ENCODE results near the gene PLA2G4B. TPM values are rescaled to one million over a fixed set of nuclear protein-coding genes. Genes with fewer than 3 reads are reported as not detected.

The PLA2G4B gene
- total RNA-seq, 1 experiment from 2014 or later = 3.7 TPM

GRCh38 chr15:41887893-41888292 lies 49.2 kb downstream of the PLA2G4B start:
- Histone ChIP-seq H3K4me2 (ENCODE audit: insufficient read depth, insufficient read length, low read length) (no peak overlapping the region), H3K27ac (ENCODE audit: insufficient read length, low read depth, low read length) (no peak overlapping the region), H3K23me2 (ENCODE audit: insufficient read length, low read depth, low read length, poor library complexity, severe bottlenecking) (no peaks in the 10 kb centered on the region), H3K27me3 (ENCODE audit: insufficient read depth, low read length) (no peaks in the 10 kb centered on the region; the same call in 1 of the 2 replicates), H3T11ph (ENCODE audit: low read length) (no peak overlapping the region), H3K9me3 (ENCODE audit: control insufficient read depth, low read depth, low read length) (no peaks in the 10 kb centered on the region), H2BK120ac (ENCODE audit: low read depth, low read length, poor library complexity, severe bottlenecking) (no peak overlapping the region), H2BK15ac (ENCODE audit: low read depth, low read length) (no peak overlapping the region), H3K18ac (ENCODE audit: insufficient read length, low read depth, low read length) (no peak overlapping the region), H3K23ac (ENCODE audit: insufficient read length, low read depth, low read length) (no peak overlapping the region), H3K4me1 (ENCODE audit: insufficient read depth, low read length) (no peaks in the 10 kb centered on the region), H3K79me2 (ENCODE audit: insufficient read depth, low read length) (no peaks in the 10 kb centered on the region), H2BK5ac (ENCODE audit: insufficient read length, low read length) (no peak overlapping the region), H2AFZ (ENCODE audit: low read length) (no peak overlapping the region), H4K8ac (replicated peaks; ENCODE audit: insufficient read length, low read depth, low read length) (no peak overlapping the region), H4K5ac (ENCODE audit: insufficient read length, low read depth, low read length) (no peak overlapping the region), H4K20me1 (ENCODE audit: control insufficient read depth, insufficient read depth, insufficient read length) (no peaks in the 10 kb centered on the region), H3K56ac (ENCODE audit: insufficient read length, low read depth, low read length) (no peak overlapping the region), H3K79me1 (ENCODE audit: insufficient read depth, low read depth, low read length, poor library complexity, severe bottlenecking) (no peaks in the 10 kb centered on the region), H4K91ac (ENCODE audit: insufficient read length, low read depth, low read length) (no peak overlapping the region), H2AK5ac (ENCODE audit: insufficient read length, low read length) (no peak overlapping the region), H3K4ac (ENCODE audit: low read depth, low read length) (no peak overlapping the region), H2BK12ac (ENCODE audit: insufficient read length, low read depth, low read length) (no peak overlapping the region), H2BK20ac (ENCODE audit: low read depth, low read length, poor library complexity, severe bottlenecking) (no peak overlapping the region), H3K14ac (ENCODE audit: insufficient read depth, low read length) (no peak overlapping the region), H3K9ac (ENCODE audit: extremely low read depth, insufficient read length, low read length) (no peak overlapping the region)
- WGBS (ENCODE audit: extremely low coverage, insufficient read length, low lambda C conversion rate) = no CpG with 5 or more reads among the region's 9 CpGs
- Mint-ChIP-seq H3K4me3 (no peak overlapping the region), H3K27ac (no peak overlapping the region), H3K27me3 (ENCODE audit: low read depth) (peaks cover 18% of the 10 kb centered on the region), H3K36me3 (ENCODE audit: insufficient read depth in 1 of 3, low read depth in 3 of 3) (no peaks in the 10 kb centered on the region; a peak in 1 of 7 replicates), H3K9me3 (no peaks in the 10 kb centered on the region), H3K4me1 (peaks cover 11 to 14% of the 10 kb centered on the region in 2 experiments)
- TF ChIP-seq, protein P1, sequence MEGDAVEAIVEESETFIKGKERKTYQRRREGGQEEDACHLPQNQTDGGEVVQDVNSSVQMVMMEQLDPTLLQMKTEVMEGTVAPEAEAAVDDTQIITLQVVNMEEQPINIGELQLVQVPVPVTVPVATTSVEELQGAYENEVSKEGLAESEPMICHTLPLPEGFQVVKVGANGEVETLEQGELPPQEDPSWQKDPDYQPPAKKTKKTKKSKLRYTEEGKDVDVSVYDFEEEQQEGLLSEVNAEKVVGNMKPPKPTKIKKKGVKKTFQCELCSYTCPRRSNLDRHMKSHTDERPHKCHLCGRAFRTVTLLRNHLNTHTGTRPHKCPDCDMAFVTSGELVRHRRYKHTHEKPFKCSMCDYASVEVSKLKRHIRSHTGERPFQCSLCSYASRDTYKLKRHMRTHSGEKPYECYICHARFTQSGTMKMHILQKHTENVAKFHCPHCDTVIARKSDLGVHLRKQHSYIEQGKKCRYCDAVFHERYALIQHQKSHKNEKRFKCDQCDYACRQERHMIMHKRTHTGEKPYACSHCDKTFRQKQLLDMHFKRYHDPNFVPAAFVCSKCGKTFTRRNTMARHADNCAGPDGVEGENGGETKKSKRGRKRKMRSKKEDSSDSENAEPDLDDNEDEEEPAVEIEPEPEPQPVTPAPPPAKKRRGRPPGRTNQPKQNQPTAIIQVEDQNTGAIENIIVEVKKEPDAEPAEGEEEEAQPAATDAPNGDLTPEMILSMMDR (conservative IDR thresholded peaks at IDR 0.05) = no peak
- DNase-seq = no peak
